Neural progenitor cell (in vitro differentiated cells): ENCODE results near the gene CCDC8. TPM values are rescaled to one million over a fixed set of nuclear protein-coding genes. Genes with fewer than 3 reads are reported as not detected.

ENCODE experiments used
- DNase-seq: peaks from one replicate; pipeline ENCODE4 v3.0.0-alpha.2; 2016; ENCODE audit warnings: low spot score
- H2AFZ ChIP-seq: fragments of 200-600 bp; sonication (generic); replicated peaks from 2 replicates; pipeline ENCODE4 v1.6.1; 2016; ENCODE audit warnings: antibody characterized with exemption
- H3F3A ChIP-seq: fragments of 200-600 bp; sonication (generic); 2 replicates; pipeline ENCODE4 v1.6.1; 2016; ENCODE audit warnings: antibody characterized with exemption, low read depth
- H3K27ac ChIP-seq: fragments of 200-600 bp; sonication (generic); 2 replicates; pipeline ENCODE4 v1.5.1; 2016; ENCODE audit warnings: mild to moderate bottlenecking
- H3K27me3 ChIP-seq: fragments of 200-600 bp; sonication (generic); 2 replicates; pipeline ENCODE4 v1.6.1; 2016; ENCODE audit warnings: mild to moderate bottlenecking, moderate library complexity
- H3K36me3 ChIP-seq: fragments of 200-600 bp; sonication (generic); 2 replicates; pipeline ENCODE4 v1.5.1; 2016
- H3K4me1 ChIP-seq: fragments of 200-600 bp; sonication (generic); 2 replicates; pipeline ENCODE4 v1.6.1; 2016; ENCODE audit warnings: mixed run types
- H3K4me2 ChIP-seq: fragments of 200-600 bp; sonication (generic); 2 replicates; pipeline ENCODE4 v1.6.1; 2016
- H3K4me3 ChIP-seq: fragments of 200-600 bp; sonication (generic); 2 replicates; pipeline ENCODE4 v1.5.1; 2016
- H3K79me2 ChIP-seq: fragments of 200-600 bp; sonication (generic); 2 replicates; pipeline ENCODE4 v1.6.1; 2016; ENCODE audit warnings: low read depth
- H3K9ac ChIP-seq: fragments of 200-600 bp; sonication (generic); 2 replicates; pipeline ENCODE4 v1.6.1; 2016
- H3K9me3 ChIP-seq: fragments of 200-600 bp; sonication (generic); 2 replicates; pipeline ENCODE4 v1.5.1; 2016; ENCODE audit warnings: low read depth
- H4K20me1 ChIP-seq: fragments of 200-600 bp; sonication (generic); 2 replicates; pipeline ENCODE4 v1.6.1; 2016; ENCODE audit warnings: low read depth
- H3K27ac Mint-ChIP-seq: 3 replicates; pipeline ENCODE4 v1.8.0; 2021; ENCODE audit warnings: mixed read lengths
- H3K27me3 Mint-ChIP-seq: 2 replicates; pipeline ENCODE4 v1.8.0; 2022; ENCODE audit warnings: low read depth, mild to moderate bottlenecking, inconsistent platforms, moderate library complexity, mixed read lengths; ENCODE audit not compliant: insufficient read depth
- H3K36me3 Mint-ChIP-seq: 3 replicates; pipeline ENCODE4 v1.8.0; 2021; ENCODE audit warnings: mixed read lengths
- H3K4me1 Mint-ChIP-seq: 3 replicates; pipeline ENCODE4 v1.8.0; 2021; ENCODE audit warnings: mixed read lengths
- H3K4me3 Mint-ChIP-seq: 3 replicates; pipeline ENCODE4 v1.8.0; 2021; ENCODE audit warnings: mild to moderate bottlenecking, moderate library complexity, mixed read lengths
- H3K9me3 Mint-ChIP-seq: 3 replicates; pipeline ENCODE4 v1.8.0; 2020; ENCODE audit warnings: mixed read lengths
- CTCF ChIP-seq: fragments of 200-600 bp; sonication (generic); IDR thresholded peaks from 2 replicates; pipeline ENCODE4 v1.5.1; 2017; ENCODE audit warnings: antibody characterized with exemption, mild to moderate bottlenecking
- EZH2 ChIP-seq: fragments of 200-600 bp; sonication (generic); IDR thresholded peaks from 2 replicates; pipeline ENCODE4 v1.6.1; 2017; ENCODE audit warnings: antibody characterized with exemption, mild to moderate bottlenecking, moderate library complexity
- EZH2phosphoT487 ChIP-seq: fragments of 200-600 bp; sonication (generic); IDR thresholded peaks from 2 replicates; pipeline ENCODE4 v1.6.1; 2017; ENCODE audit warnings: antibody characterized with exemption
- total RNA-seq: library from RNA; depleted of rRNA; stranded (reverse); fragments of >200 nt; gene quantifications from 2 replicates; pipeline ENCODE4 v1.2.3, GENCODE V29; 2015; ENCODE audit warnings: low replicate concordance

The CCDC8 gene
- total RNA-seq, 1 donor from 2014 or later: 2.8 TPM

GRCh38 chr19:46408664-46409039 is 4.7 kb downstream of the CCDC8 start:
- H3K27ac ChIP-seq: no peak overlapping the region
- H3K4me1 ChIP-seq: peaks cover 25% of the 10 kb centered on the region
- no peak overlapping the region for H3K9ac ChIP-seq
- no peak for TF ChIP-seq CTCF
- TF ChIP-seq EZH2phosphoT487: no peak
- TF ChIP-seq EZH2: no peak
- Mint-ChIP-seq H3K27ac (peak overlapping the region; percentile 86), H3K36me3 (peaks cover 10% of the 10 kb centered on the region), H3K27me3 (peaks cover 25% of the 10 kb centered on the region), H3K4me1 (peaks cover 75% of the 10 kb centered on the region), H3K4me3 (peak overlapping the region; percentile 66), H3K9me3 (no peaks in the 10 kb centered on the region)
- H3K9me3 ChIP-seq: no peaks in the 10 kb centered on the region
- H3F3A ChIP-seq: peaks cover 34% of the 10 kb centered on the region
- H2AFZ ChIP-seq: peak overlapping the region; percentile 19
- peak overlapping the region; percentile 31 for H3K4me3 ChIP-seq
- no peaks in the 10 kb centered on the region for H3K36me3 ChIP-seq
- DNase-seq: peak; percentile 44
- peaks cover 9% of the 10 kb centered on the region for H3K79me2 ChIP-seq
- peaks cover 20% of the 10 kb centered on the region for H4K20me1 ChIP-seq
- H3K4me2 ChIP-seq: peak overlapping the region; percentile 72
- H3K27me3 ChIP-seq: peaks cover 76% of the 10 kb centered on the region

GRCh38 chr19:46407856-46408663 is 5.3 kb downstream of the CCDC8 start:
- Mint-ChIP-seq H3K4me3 (peak overlapping the region; percentile 66), H3K27me3 (peaks cover 26% of the 10 kb centered on the region), H3K4me1 (peaks cover 75% of the 10 kb centered on the region), H3K27ac (peak overlapping the region; percentile 86), H3K9me3 (no peaks in the 10 kb centered on the region), H3K36me3 (peaks cover 10% of the 10 kb centered on the region)
- Histone ChIP-seq H4K20me1 (peaks cover 20% of the 10 kb centered on the region), H3K36me3 (no peaks in the 10 kb centered on the region), H3K27ac (no peak overlapping the region), H3K9me3 (no peaks in the 10 kb centered on the region), H3F3A (peaks cover 38% of the 10 kb centered on the region), H3K4me2 (peak overlapping the region; percentile 72), H3K79me2 (peaks cover 9% of the 10 kb centered on the region), H3K27me3 (peaks cover 81% of the 10 kb centered on the region), H3K4me1 (peaks cover 25% of the 10 kb centered on the region), H3K9ac (no peak overlapping the region), H3K4me3 (peak overlapping the region; percentile 31), H2AFZ (peak overlapping the region; percentile 19)
- DNase-seq: no peak
- TF ChIP-seq EZH2: no peak
- no peak for TF ChIP-seq EZH2phosphoT487
- TF ChIP-seq CTCF: no peak

- Mint-ChIP-seq H3K27ac (no peak overlapping the region), H3K4me3 (peak overlapping the region; percentile 53), H3K9me3 (no peaks in the 10 kb centered on the region), H3K27me3 (peaks cover 24% of the 10 kb centered on the region), H3K36me3 (peaks cover 10% of the 10 kb centered on the region), H3K4me1 (peaks cover 72% of the 10 kb centered on the region)
- Histone ChIP-seq H3K4me2 (peak overlapping the region; percentile 51), H3K27me3 (peaks cover 77% of the 10 kb centered on the region), H3K9me3 (no peaks in the 10 kb centered on the region), H3K4me3 (no peak overlapping the region), H3K27ac (no peak overlapping the region), H3K4me1 (peaks cover 23% of the 10 kb centered on the region), H4K20me1 (peaks cover 17% of the 10 kb centered on the region), H3F3A (peaks cover 44% of the 10 kb centered on the region), H3K36me3 (no peaks in the 10 kb centered on the region), H3K9ac (no peak overlapping the region), H3K79me2 (peaks cover 9% of the 10 kb centered on the region), H2AFZ (no peak overlapping the region)
- DNase-seq: peak; percentile 54
- TF ChIP-seq EZH2phosphoT487 (no peak), EZH2 (no peak), CTCF (no peak)
Observed at GRCh38 chr19:46406976-46407375, 6.4 kb downstream of the CCDC8 start.
